Endothelial cell of umbilical vein (primary cell): ENCODE results near the gene PIGM. TPM values are rescaled to one million over a fixed set of nuclear protein-coding genes. Genes with fewer than 3 reads are reported as not detected.

Experiments used
- BruUV-seq: library from RNA; stranded (reverse); fragments of 400-500 nt; replicated peaks from 2 replicates; lab custom pipeline; 2021; lab: Mats Ljungman, UMichigan
- CTCF ChIA-PET: fragments of 300-600, 350-600 bp; sonication (Branson Sonifier 250); formaldehyde crosslinking; loops from one replicate; lab custom pipeline; 2021; ENCODE audit warnings: antibody characterized with exemption, inconsistent platforms; lab: Charles Lee
- POLR2A ChIA-PET: fragments of 300-600, 350-600 bp; sonication (Branson Sonifier 250); formaldehyde crosslinking; loops from one replicate; lab custom pipeline; 2021; ENCODE audit warnings: antibody characterized with exemption, inconsistent platforms; lab: Charles Lee
- DNase-seq: peaks from one replicate; pipeline ENCODE4 v3.0.0-alpha.2; 2011; ENCODE audit warnings: low read depth, low spot score
- FAIRE-seq: peaks from 2 replicates; lab custom pipeline; 2011; peaks lifted over from hg19 to GRCh38; lab: Jason Lieb, UNC
- H2AFZ ChIP-seq: 2 replicates; pipeline ENCODE4 v1.6.0; 2012; ENCODE audit warnings: low read depth, low read length, control low read depth, inconsistent platforms
- H3K27ac ChIP-seq: 2 replicates; pipeline ENCODE4 v1.5.1; 2011; ENCODE audit warnings: low read depth, mild to moderate bottlenecking, control low read depth, low read length, moderate library complexity; ENCODE audit not compliant: insufficient read depth
- H3K27me3 ChIP-seq, 2 experiments: 2 replicates each; pipeline versions ENCODE4 v1.6.0 to v1.6.1; 2011; ENCODE audit warnings: low read length in 2 of 2, mixed read lengths in 1 of 2; ENCODE audit not compliant: control insufficient read depth in 2 of 2, insufficient read depth in 2 of 2
- H3K36me3 ChIP-seq, 2 experiments: 2 replicates in 1 of 2; 3 replicates in 1 of 2; pipeline ENCODE4 v1.5.1; 2011; ENCODE audit warnings: low read length in 2 of 2, mild to moderate bottlenecking in 1 of 2, moderate library complexity in 1 of 2; ENCODE audit not compliant: control insufficient read depth in 2 of 2, insufficient read depth in 2 of 2; ENCODE audit errors: extremely low read depth in 1 of 2
- H3K4me1 ChIP-seq: 3 replicates; pipeline ENCODE4 v1.5.1; 2011; ENCODE audit warnings: mild to moderate bottlenecking, low read length; ENCODE audit not compliant: control insufficient read depth, insufficient read depth; ENCODE audit errors: extremely low read depth
- H3K4me2 ChIP-seq: 2 replicates; pipeline ENCODE4 v1.6.1; 2011; ENCODE audit warnings: low read length, control low read depth, mixed read lengths; ENCODE audit not compliant: insufficient read depth
- H3K4me3 ChIP-seq, 3 experiments: fragments of 200-600 bp in 1 of 3; sonication (generic), shearing (Covaris generic) in 1 of 3; replicated peaks in 1 of 3; 2 replicates each; pipeline ENCODE4 v1.5.1; 2011 to 2016; ENCODE audit warnings: control low read depth in 3 of 3, low read length in 3 of 3, mild to moderate bottlenecking in 2 of 3, inconsistent platforms in 1 of 3, low read depth in 1 of 3, moderate library complexity in 1 of 3; ENCODE audit not compliant: insufficient read depth in 1 of 3
- H3K79me2 ChIP-seq: 2 replicates; pipeline ENCODE4 v1.6.0; 2012; ENCODE audit warnings: low read length, inconsistent platforms; ENCODE audit not compliant: control insufficient read depth, insufficient read depth
- H3K9ac ChIP-seq: replicated peaks from 2 replicates; pipeline ENCODE3; 2011; ENCODE audit warnings: low read length, control low read depth; ENCODE audit not compliant: insufficient read depth; ENCODE audit errors: extremely low read depth
- H3K9me1 ChIP-seq: replicated peaks from 3 replicates; pipeline ENCODE4 v1.6.0; 2011; ENCODE audit warnings: mild to moderate bottlenecking, low read length; ENCODE audit not compliant: control insufficient read depth, insufficient read depth; ENCODE audit errors: extremely low read depth
- H3K9me3 ChIP-seq: replicated peaks from 2 replicates; pipeline ENCODE4 v1.5.1; 2012; ENCODE audit warnings: low read length, inconsistent platforms; ENCODE audit not compliant: control insufficient read depth, insufficient read depth
- H4K20me1 ChIP-seq: replicated peaks from 2 replicates; pipeline ENCODE3; 2011; ENCODE audit warnings: mild to moderate bottlenecking, low read length; ENCODE audit not compliant: control insufficient read depth, insufficient read depth; ENCODE audit errors: extremely low read depth
- EZH2 ChIP-seq: IDR thresholded peaks from 2 replicates; pipeline ENCODE4 v1.6.1; 2012; ENCODE audit warnings: borderline replicate concordance, low read depth, mild to moderate bottlenecking, moderate library complexity, low read length, inconsistent platforms; ENCODE audit not compliant: severe bottlenecking
- FOS ChIP-seq: IDR thresholded peaks from 2 replicates; pipeline ENCODE4 v1.6.1; 2011; ENCODE audit warnings: mild to moderate bottlenecking, low read length, moderate library complexity, borderline replicate concordance; ENCODE audit not compliant: insufficient read depth
- GATA2 ChIP-seq: IDR thresholded peaks from 2 replicates; pipeline ENCODE4 v1.7.0; 2011; ENCODE audit warnings: low read depth, mild to moderate bottlenecking, moderate library complexity, mixed read lengths, low read length; ENCODE audit not compliant: insufficient read length, insufficient read depth
- JUN ChIP-seq: IDR thresholded peaks from 2 replicates; pipeline ENCODE4 v1.6.1; 2011; ENCODE audit warnings: borderline replicate concordance, low read depth; ENCODE audit not compliant: insufficient read length, insufficient read depth
- MYC ChIP-seq: IDR thresholded peaks from one replicate; pipeline ENCODE4 v1.6.1; 2011; ENCODE audit warnings: mild to moderate bottlenecking, low read depth, low read length
- POLR2A ChIP-seq: IDR thresholded peaks from 2 replicates; pipeline ENCODE4 v1.6.1; 2012; ENCODE audit warnings: low read depth, mild to moderate bottlenecking, control low read depth, low read length
- POLR2AphosphoS5 ChIP-seq: IDR thresholded peaks from 2 replicates; pipeline ENCODE4 v1.6.1; 2012; ENCODE audit warnings: low read depth, mild to moderate bottlenecking, control low read depth, low read length, moderate library complexity; ENCODE audit not compliant: insufficient read depth
- dilution Hi-C: fragments of 300-500 bp; cut with MboI; formaldehyde crosslinking; loops from one replicate; pipeline ENCODE4 v1.15.0; 2019; ENCODE audit warnings: low sequenced_read_pairs; ENCODE audit not compliant: extremely low pct_ligation_motif_present
- intact Hi-C: fragments of 100-400 bp; cut with micrococcal nuclease; formaldehyde crosslinking; loops from one replicate; pipeline ENCODE4 v1.10.0; 2022
- polyA plus RNA-seq, 4 experiments: library from polyadenylated mRNA; depleted of rRNA in 3 of 4; stranded (reverse) in 3 of 4; unstranded in 1 of 4; fragments of >200 nt; gene quantifications; 2 replicates each; pipeline versions ENCODE4 v1.2.1 to v1.2.3, GENCODE V29; 2011 to 2012; ENCODE audit warnings: missing spikeins in 1 of 4
- total RNA-seq: library from RNA; stranded (reverse); gene quantifications from 2 replicates; pipeline ENCODE4 v1.2.3, GENCODE V29; 2021
- TF ChIP-seq, protein P1 (sequence below): IDR thresholded peaks from 2 replicates; pipeline ENCODE4 v1.6.1; 2011; ENCODE audit not compliant: insufficient read depth, insufficient read length
- TF ChIP-seq, protein P2 (sequence below), 2 donors: IDR thresholded peaks; 1 replicate in 1 of 2; 2 replicates in 1 of 2; pipeline ENCODE4 v1.5.1; 2011; ENCODE audit warnings: low read length in 2 of 2, mild to moderate bottlenecking in 2 of 2, moderate library complexity in 2 of 2, control low read depth in 1 of 2, inconsistent platforms in 1 of 2, low read depth in 1 of 2; ENCODE audit not compliant: insufficient read depth in 1 of 2; ENCODE audit errors: extremely low read depth in 1 of 2

The PIGM gene
- total and polyA plus RNA-seq, 2 donors (not counting 3 experiments of a cell fraction or from before 2014, with no cell fraction given), result 3.4 to 5.4 TPM

DNA sequence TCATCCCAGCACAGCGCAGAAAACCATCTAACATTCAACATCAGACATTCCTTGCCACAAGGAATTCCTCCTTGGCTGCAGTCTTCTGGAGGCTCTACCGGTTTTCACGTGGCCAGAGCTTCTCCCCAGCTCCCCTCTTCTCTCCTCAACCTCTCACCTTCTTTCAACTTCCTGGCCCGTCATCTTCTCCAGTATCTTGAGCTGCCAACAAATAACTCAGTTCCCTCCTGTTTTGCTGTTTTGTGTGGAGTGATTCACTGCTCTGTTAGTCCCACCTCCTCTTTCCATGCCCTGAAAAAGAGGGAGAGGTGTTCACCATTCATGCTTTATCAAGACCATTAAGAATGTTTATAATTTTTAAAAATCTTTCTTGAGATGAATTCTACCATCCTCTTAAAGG, 32.6 kb downstream of the PIGM start:
- no peak for DNase-seq
- no peaks in the 10 kb centered on the region for H3K9me1 ChIP-seq
- no peak for FAIRE-seq
- H3K36me3 ChIP-seq, result no peaks in the 10 kb centered on the region
- H3K27ac ChIP-seq, result no peak overlapping the region
- no peaks in the 10 kb centered on the region for H3K79me2 ChIP-seq
- H3K9ac ChIP-seq, result no peak overlapping the region
- no peaks in the 10 kb centered on the region for H3K4me1 ChIP-seq
- H3K27me3 ChIP-seq, result peaks cover 8 to 14% of the 10 kb centered on the region in 2 experiments
- H3K4me3 ChIP-seq, result no peak overlapping the region
- ChIA-PET CTCF (interaction anchor here (1.2 to 2.5 kb wide), 3 partner anchors 9 to 867 kb away, joined by 3 to 23 read pairs (median 3); no protein-coding TSS in a partner anchor), POLR2A (no interaction called here)
- no peaks in the 10 kb centered on the region for H3K9me3 ChIP-seq
- H3K4me2 ChIP-seq, result no peak overlapping the region
- TF ChIP-seq, protein P1, sequence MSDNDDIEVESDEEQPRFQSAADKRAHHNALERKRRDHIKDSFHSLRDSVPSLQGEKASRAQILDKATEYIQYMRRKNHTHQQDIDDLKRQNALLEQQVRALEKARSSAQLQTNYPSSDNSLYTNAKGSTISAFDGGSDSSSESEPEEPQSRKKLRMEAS, result no peak
- TF ChIP-seq, protein P2, sequence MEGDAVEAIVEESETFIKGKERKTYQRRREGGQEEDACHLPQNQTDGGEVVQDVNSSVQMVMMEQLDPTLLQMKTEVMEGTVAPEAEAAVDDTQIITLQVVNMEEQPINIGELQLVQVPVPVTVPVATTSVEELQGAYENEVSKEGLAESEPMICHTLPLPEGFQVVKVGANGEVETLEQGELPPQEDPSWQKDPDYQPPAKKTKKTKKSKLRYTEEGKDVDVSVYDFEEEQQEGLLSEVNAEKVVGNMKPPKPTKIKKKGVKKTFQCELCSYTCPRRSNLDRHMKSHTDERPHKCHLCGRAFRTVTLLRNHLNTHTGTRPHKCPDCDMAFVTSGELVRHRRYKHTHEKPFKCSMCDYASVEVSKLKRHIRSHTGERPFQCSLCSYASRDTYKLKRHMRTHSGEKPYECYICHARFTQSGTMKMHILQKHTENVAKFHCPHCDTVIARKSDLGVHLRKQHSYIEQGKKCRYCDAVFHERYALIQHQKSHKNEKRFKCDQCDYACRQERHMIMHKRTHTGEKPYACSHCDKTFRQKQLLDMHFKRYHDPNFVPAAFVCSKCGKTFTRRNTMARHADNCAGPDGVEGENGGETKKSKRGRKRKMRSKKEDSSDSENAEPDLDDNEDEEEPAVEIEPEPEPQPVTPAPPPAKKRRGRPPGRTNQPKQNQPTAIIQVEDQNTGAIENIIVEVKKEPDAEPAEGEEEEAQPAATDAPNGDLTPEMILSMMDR (IDR thresholded peaks at IDR 0.05; ENCODE audit: extremely low read depth in 1 of 2, insufficient read depth in 1 of 2, low read depth in 1 of 2, low read length in 2 of 2), result no peak
- no peak for TF ChIP-seq MYC
- TF ChIP-seq FOS, result no peak
- TF ChIP-seq POLR2A, result no peak
- TF ChIP-seq POLR2AphosphoS5, result no peak
- TF ChIP-seq JUN, result no peak
- TF ChIP-seq GATA2, result no peak
- TF ChIP-seq EZH2, result no peak
- dilution Hi-C loops (no loop called here), intact Hi-C loops (no loop called here)
- no peak overlapping the region for H2AFZ ChIP-seq
- BruUV-seq, result no TSS peak
- H4K20me1 ChIP-seq, result no peaks in the 10 kb centered on the region
